Measurements from ENCODE around the gene RNF121. TPM values are rescaled to one million over a fixed set of nuclear protein-coding genes. Genes with fewer than 3 reads are reported as not detected.

The RNF121 gene
- total and polyA plus RNA-seq, 2 donors (not counting 1 experiment from before 2014, with no cell fraction given): 31.7 to 56.0 TPM

DNA sequence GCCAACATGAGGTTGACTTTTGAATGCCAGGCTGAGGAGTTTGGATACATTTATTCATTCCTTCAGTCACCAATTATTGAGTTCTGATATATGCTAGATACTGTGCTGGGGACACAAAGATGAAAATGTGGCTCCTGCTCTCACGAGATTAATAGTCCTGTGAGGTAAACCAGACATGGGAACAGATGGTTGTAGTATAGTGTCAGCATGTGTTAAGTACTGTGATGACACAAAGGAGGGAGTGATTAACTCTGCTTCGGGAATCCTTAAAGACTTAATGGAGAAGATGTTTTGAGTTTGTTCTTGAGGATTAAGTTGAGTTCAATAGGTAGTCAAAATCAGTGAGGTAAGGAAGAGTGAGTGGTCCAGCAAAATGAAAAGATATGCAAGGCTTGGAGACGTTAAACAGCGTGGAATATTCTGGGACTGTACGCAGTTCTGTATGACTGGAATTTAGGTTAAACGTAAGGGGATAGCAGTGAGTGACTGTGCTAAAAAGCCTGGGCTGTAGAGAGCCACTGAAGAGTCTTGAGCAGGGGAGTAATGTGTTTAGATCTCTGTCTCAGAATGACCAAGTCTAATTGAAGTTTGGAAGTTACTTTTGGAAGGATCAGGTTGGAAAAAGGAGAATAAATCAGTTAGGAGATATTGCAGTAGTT is 11.8 kb downstream of the RNF121 start:
- no peak overlapping the region for H3K27ac Mint-ChIP-seq
- H2AFZ ChIP-seq (ENCODE audit: insufficient read depth, low read depth, low read length, poor library complexity, severe bottlenecking): no peak overlapping the region
- no peak overlapping the region for H3K4me3 Mint-ChIP-seq
- intact Hi-C loops (cut with micrococcal nuclease): no loop called here
- no peak overlapping the region for H3K27ac ChIP-seq (ENCODE audit: low read length in 2 of 2)
- DNase-seq: no peak
- WGBS (ENCODE audit: insufficient coverage): 97% methylated on average over 6 of the region's 6 CpGs
- no peak overlapping the region for H3K9ac ChIP-seq (ENCODE audit: low read length)
- ChIA-PET POLR2A (no interaction called here), CTCF (no interaction called here)
- peaks cover 20% of the 10 kb centered on the region for H3K4me1 Mint-ChIP-seq
- no peaks in the 10 kb centered on the region for H3K27me3 ChIP-seq (replicated peaks in 1 of 4; ENCODE audit: control extremely low read depth in 1 of 4, control insufficient read depth in 3 of 4, insufficient read depth in 4 of 4, low read length in 3 of 4)
- H4K20me1 ChIP-seq (ENCODE audit: control insufficient read depth, insufficient read depth, low read length, poor library complexity, severe bottlenecking): peaks cover 18% of the 10 kb centered on the region
- no peak for ATAC-seq (ENCODE audit: low read depth)
- no peak for TF ChIP-seq EZH2 (IDR thresholded peaks at IDR 0.05; ENCODE audit: borderline replicate concordance, insufficient read depth, low read depth, low read length, poor library complexity, severe bottlenecking)
- no peak overlapping the region for H3K4me3 ChIP-seq (ENCODE audit: control extremely low read depth in 1 of 5, extremely low read depth in 1 of 5, insufficient read depth in 1 of 5, low read depth in 2 of 5, low read length in 4 of 5)
- H3K79me2 ChIP-seq (ENCODE audit: control insufficient read depth, insufficient read depth, low read length): peaks cover 97% of the 10 kb centered on the region
- peaks cover 2 to 6% of the 10 kb centered on the region in 2 experiments for H3K36me3 ChIP-seq (replicated peaks in 1 of 2; ENCODE audit: control extremely low read depth in 1 of 2, control insufficient read depth in 1 of 2, extremely low read depth in 1 of 2, insufficient read depth in 2 of 2, low read length in 1 of 2)
- peaks cover 12 to 13% of the 10 kb centered on the region in 2 donors for H3K4me1 ChIP-seq (ENCODE audit: control insufficient read depth in 2 of 2, insufficient read depth in 2 of 2, low read length in 2 of 2)
- no peaks in the 10 kb centered on the region for H3K9me3 ChIP-seq (ENCODE audit: control extremely low read depth in 1 of 3, control insufficient read depth in 2 of 3, insufficient read depth in 1 of 3, low read length in 2 of 3)
- H3K9me3 Mint-ChIP-seq (ENCODE audit: insufficient read depth): no peaks in the 10 kb centered on the region
- H3K27me3 Mint-ChIP-seq: no peaks in the 10 kb centered on the region
- H3K4me2 ChIP-seq (replicated peaks; ENCODE audit: low read depth, low read length, poor library complexity, severe bottlenecking): no peak overlapping the region

DNA sequence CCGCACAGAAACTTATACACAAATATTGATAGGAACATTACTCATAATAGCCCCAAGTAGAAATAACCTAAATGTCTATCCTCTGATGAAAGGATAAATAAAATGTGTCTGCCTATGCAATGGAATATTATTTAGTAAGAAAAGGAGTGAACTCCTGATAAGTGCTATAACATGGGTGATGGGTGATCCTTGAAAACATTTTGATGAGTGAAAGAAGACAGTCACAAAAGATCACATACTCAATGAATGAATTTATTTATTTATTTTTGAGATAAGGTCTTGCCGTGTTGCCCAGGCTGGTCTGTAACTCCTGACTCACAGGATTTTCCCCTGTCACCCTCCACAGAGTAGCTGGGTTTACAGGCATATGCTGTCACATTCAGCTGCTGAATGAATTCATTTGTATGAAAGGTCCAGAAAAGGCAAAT is 17.3 kb downstream of the RNF121 start:
- Mint-ChIP-seq H3K27me3 (no peaks in the 10 kb centered on the region), H3K27ac (no peak overlapping the region), H3K9me3 (ENCODE audit: insufficient read depth) (no peaks in the 10 kb centered on the region), H3K4me1 (peaks cover 36% of the 10 kb centered on the region), H3K4me3 (no peak overlapping the region)
- ATAC-seq (ENCODE audit: low read depth) (no peak), DNase-seq (no peak)
- ChIA-PET CTCF (interaction anchor here (0.7 kb wide), 1 partner anchor 32 kb away, joined by 3 read pairs; no protein-coding TSS in a partner anchor), POLR2A (interaction anchor here (0.7 kb wide), 1 partner anchor 103 kb away, joined by 4 read pairs; no protein-coding TSS in a partner anchor)
- H3K9me3 ChIP-seq (ENCODE audit: control extremely low read depth in 1 of 3, control insufficient read depth in 2 of 3, insufficient read depth in 1 of 3, low read length in 2 of 3): no peaks in the 10 kb centered on the region
- no peaks in the 10 kb centered on the region for H3K27me3 ChIP-seq (replicated peaks in 1 of 4; ENCODE audit: control extremely low read depth in 1 of 4, control insufficient read depth in 3 of 4, insufficient read depth in 4 of 4, low read length in 3 of 4)
- H3K4me2 ChIP-seq (replicated peaks; ENCODE audit: low read depth, low read length, poor library complexity, severe bottlenecking): no peak overlapping the region
- intact Hi-C loops (cut with micrococcal nuclease): no loop called here
- H3K9ac ChIP-seq (ENCODE audit: low read length): no peak overlapping the region
- no peak overlapping the region for H3K4me3 ChIP-seq (ENCODE audit: control extremely low read depth in 1 of 5, extremely low read depth in 1 of 5, insufficient read depth in 1 of 5, low read depth in 2 of 5, low read length in 4 of 5)
- H3K36me3 ChIP-seq (replicated peaks in 1 of 2; ENCODE audit: control extremely low read depth in 1 of 2, control insufficient read depth in 1 of 2, extremely low read depth in 1 of 2, insufficient read depth in 2 of 2, low read length in 1 of 2): peaks cover 2 to 6% of the 10 kb centered on the region in 2 experiments
- TF ChIP-seq CTCF (IDR thresholded peaks at IDR 0.05) (no peak), EZH2 (IDR thresholded peaks at IDR 0.05; ENCODE audit: borderline replicate concordance, insufficient read depth, low read depth, low read length, poor library complexity, severe bottlenecking) (no peak)
- no CpG with 5 or more reads among the region's 2 CpGs for WGBS (ENCODE audit: insufficient coverage)
- H4K20me1 ChIP-seq (ENCODE audit: control insufficient read depth, insufficient read depth, low read length, poor library complexity, severe bottlenecking): peaks cover 30% of the 10 kb centered on the region
- H3K79me2 ChIP-seq (ENCODE audit: control insufficient read depth, insufficient read depth, low read length): peaks cover 98% of the 10 kb centered on the region
- H3K4me1 ChIP-seq (ENCODE audit: control insufficient read depth in 2 of 2, insufficient read depth in 2 of 2, low read length in 2 of 2): peaks cover 12 to 13% of the 10 kb centered on the region in 2 donors
- no peak overlapping the region for H3K27ac ChIP-seq (ENCODE audit: low read length in 2 of 2)
- no peak overlapping the region for H2AFZ ChIP-seq (ENCODE audit: insufficient read depth, low read depth, low read length, poor library complexity, severe bottlenecking)
